HG02884 (cell line): ENCODE data around the gene CTDNEP1.

ENCODE experiments used
- ATAC-seq: cut with Tn5 transposase; IDR thresholded peaks from one replicate; pipeline ENCODE4 v1.9.1; 2021; ENCODE audit warnings: mild to moderate bottlenecking, moderate library complexity; ENCODE audit not compliant: unreplicated experiment

Gene CTDNEP1

DNA sequence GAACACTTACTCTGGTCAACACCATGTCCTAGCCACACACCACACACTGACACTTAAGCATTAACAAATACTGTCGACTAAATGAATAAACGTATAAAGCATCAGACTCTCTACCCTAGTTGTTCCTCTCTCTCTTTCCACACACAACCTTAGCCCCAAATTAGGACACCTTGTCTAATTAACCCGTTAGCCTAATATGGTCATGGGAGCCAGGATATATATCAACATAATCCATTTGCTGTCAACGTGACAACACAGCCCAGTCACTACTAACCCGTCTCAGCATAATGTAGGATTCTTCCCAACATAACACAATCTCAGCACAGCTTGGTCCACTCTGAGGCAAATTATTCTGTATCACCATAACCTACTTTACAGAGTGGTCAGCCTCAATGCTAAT lies 19.4 kb downstream of the CTDNEP1 start:
- no peak for ATAC-seq

GRCh38 chr17:7229504-7229903 lies 22.0 kb downstream of the CTDNEP1 start:
- no peak for ATAC-seq

DNA sequence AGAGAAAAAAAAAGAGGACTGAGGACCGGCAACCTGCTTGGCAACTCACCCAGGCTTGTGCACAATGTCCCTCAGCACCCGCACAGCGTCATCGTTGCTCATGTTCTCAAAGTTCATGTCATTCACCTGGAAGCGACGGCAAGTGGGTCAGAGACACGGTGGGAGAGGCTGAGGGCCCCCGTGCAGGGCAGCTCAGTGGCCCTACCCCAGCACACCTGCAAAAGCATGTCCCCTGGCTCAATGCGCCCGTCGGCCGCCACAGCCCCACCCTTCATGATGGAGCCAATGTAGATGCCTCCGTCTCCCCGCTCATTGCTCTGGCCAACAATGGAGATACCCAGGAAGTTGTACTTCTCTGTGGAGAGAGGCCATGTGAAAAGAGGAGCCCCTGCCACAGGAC lies 22.6 kb downstream of the CTDNEP1 start:
- ATAC-seq = no peak

DNA sequence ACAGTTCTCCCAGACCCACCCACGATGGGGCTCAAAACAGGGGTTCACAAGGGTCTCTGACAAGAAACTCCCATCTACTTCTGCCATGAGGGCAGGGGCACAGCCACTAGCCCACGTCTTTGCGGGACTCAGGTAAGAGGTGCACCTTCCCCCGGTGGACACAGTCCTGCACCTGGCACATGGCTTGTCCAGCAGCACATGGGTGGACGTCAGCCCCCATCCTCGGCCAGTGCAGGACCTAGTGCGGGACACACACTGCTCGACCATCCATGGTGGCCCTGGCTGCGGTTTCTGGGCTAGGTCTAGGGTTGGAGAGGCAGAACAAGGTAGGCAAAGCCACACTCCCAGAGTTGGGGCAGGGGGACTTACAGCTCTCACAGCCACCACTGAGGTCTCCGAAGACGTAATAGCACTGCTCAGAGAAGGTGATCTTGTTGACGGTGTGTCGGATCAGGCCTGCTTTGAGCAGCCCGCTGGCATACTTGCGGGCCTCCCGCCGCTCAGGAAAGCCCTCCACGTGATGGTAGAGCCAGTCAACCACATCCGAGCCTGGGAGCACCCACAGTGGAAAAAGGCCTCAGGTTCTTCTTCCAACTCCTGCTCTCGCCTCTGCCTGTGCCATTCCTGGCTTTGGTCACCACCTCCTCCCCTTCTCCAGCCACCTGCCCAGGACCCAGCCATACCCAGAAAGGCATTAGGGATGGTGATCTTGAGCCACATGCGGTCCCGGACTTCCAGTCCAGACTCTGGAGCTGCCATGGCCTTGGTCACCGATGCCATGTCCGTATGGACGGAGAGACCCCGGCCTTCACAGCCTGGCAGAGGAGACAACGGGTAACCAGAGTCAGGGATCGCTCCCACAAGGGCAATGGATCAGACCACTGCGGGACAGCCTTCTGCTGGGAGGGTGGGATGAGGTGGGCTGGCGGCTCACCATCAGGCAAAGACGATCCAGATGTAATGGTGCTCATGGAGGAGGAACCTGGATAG lies 24.5 kb downstream of the CTDNEP1 start:
- ATAC-seq = no peak

DNA sequence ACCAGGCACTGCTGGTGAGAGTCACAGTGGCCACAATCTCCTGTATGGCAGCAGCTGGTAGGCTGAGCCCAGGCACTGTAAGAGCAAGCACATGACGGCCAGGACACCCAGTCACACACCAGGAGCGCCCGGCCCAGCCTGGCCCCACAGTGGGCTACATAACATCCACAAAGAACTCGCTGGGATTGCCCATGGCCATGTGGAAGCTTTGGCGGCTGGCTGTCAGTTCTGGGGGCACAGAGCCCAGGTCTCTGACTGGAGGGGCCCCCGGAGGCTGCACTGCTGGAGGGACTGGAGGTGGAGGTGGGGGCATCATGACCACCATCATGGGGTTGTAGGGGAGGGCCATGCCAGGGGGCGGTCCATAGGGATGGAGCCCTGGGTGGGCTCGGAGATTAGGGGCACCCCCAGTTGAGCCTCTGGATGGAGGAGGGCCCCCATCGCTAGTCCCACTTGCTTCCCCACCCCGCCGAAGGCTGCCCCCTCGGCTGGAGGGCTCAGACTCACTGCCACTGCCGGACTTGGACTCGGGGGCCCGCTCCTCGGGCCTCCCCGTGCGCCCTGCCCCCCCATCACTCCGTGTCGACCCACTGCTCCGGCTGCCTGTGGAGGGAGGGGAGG lies 25.7 kb downstream of the CTDNEP1 start:
- ATAC-seq = no peak

GRCh38 chr17:7224661-7225111 lies 26.8 kb downstream of the CTDNEP1 start:
- ATAC-seq = no peak

GRCh38 chr17:7224110-7224509 lies 27.4 kb downstream of the CTDNEP1 start:
- no peak for ATAC-seq

DNA sequence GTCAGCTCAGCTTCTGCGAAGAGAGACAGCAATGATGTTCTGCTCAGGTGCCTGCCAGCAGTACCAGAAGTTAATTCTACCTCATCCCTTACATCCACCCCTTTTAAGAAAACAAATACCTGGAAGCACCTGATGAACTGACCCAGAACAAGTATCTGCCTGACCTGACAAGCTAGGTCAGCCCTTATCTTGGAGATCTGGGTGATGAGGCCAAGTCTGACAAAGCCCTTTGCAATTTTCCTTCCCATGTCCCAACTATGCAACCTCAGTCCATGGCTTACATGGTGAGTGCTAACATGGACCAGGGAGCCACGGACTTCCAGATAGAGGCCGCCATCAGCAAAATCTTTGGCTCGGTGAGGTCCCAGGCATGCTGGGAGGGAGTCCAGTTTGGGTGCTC lies 28.2 kb downstream of the CTDNEP1 start:
- ATAC-seq = no peak

GRCh38 chr17:7222972-7223292 lies 28.6 kb downstream of the CTDNEP1 start:
- no peak for ATAC-seq

DNA sequence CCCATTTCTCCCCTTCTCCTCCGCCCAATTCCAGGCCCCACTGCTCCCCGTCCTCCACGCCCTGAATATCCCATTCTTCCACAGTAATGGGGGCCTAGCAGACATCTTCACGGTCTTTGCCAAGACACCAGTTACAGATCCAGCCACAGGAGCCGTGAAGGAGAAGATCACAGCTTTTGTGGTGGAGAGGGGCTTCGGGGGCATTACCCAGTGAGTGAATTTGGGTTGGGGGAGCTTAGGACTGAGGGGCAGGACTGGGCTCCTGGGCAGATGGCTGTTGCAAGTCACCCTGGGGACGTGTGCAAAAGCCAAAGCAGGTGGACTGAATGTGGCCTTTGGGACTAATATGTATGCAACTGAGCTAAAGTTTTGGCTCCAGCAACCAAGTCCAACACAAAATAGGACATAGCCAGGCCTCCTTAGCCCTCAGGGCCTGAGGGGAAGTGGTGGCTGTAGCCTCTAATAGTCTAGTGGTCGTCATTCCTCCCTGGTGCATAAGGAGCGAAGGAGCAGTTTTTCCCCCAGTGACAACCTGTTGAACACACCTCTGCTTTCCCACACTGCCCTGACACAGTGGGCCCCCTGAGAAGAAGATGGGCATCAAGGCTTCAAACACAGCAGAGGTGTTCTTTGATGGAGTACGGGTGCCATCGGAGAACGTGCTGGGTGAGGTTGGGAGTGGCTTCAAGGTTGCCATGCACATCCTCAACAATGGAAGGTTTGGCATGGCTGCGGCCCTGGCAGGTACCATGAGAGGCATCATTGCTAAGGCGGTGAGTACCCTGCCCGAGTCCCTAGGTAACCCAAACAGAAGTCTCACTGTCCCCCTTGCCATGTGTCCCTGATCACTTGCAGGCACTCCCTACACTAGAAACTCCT lies 29.2 kb downstream of the CTDNEP1 start:
- no peak for ATAC-seq

DNA sequence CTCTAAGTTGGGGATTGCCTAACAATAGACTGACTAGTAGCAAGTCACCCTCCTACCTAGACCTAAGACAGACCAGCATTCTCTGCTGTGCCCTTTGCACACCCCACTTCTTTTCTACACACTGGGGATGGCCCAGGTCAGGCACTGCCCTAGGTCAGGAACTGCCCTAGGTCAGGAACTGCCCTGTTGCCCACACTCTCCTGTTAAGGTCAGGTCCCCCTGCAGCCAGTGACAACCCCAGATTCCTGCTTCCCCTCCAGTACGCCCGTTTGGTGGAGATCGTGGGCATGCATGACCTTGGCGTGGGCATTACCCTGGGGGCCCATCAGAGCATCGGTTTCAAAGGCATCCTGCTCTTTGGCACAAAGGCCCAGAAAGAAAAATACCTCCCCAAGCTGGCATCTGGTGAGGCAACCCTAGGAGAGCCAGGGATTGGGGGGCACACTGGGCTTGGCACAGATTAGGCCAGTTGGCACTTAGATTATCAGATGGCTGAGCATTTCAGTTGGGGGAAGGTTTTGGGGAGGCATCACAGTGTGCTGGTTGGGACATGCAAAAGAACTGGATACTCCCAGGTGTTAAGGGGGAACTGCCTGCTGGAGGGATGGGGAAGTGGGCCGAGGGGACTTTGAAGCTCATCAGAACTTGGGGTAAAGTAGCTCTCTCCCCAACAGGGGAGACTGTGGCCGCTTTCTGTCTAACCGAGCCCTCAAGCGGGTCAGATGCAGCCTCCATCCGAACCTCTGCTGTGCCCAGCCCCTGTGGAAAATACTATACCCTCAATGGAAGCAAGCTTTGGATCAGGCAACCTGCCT lies 30.0 kb downstream of the CTDNEP1 start:
- ATAC-seq = no peak

DNA sequence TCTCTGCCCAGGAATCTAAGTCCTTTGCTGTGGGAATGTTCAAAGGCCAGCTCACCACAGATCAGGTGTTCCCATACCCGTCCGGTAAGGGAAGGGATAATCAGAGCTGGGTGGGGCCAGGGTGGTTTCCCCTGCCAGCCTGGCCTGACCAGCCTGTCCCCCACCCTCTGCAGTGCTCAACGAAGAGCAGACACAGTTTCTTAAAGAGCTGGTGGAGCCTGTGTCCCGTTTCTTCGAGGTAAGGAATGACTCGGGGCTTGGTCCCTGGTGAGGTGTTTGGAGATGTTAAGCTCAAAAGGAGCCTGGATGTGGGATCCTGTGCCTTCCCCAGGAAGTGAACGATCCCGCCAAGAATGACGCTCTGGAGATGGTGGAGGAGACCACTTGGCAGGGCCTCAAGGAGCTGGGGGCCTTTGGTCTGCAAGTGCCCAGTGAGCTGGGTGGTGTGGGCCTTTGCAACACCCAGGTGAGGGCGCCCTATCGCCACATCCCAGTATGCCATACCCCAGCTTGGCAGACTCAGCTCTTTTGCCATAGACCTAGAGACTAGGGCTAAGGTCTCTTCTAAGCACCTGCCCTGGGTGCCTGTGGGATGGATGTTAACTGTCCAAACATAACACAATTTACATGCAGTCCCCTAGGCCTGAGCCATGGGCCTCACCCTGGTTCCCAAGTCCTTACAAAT lies 30.8 kb downstream of the CTDNEP1 start:
- no peak for ATAC-seq

- peak; percentile 48 for ATAC-seq
Measured at GRCh38 chr17:7219812-7220592, 31.5 kb downstream of the CTDNEP1 start, which contains the start of the genes ACADVL and DLG4. Gene ACADVL, plus strand, starts transcription at chr17:7219938. Its CDS starts 47 bp downstream, at chr17:7219985. Gene DLG4, minus strand, starts transcription at chr17:7219836.

DNA sequence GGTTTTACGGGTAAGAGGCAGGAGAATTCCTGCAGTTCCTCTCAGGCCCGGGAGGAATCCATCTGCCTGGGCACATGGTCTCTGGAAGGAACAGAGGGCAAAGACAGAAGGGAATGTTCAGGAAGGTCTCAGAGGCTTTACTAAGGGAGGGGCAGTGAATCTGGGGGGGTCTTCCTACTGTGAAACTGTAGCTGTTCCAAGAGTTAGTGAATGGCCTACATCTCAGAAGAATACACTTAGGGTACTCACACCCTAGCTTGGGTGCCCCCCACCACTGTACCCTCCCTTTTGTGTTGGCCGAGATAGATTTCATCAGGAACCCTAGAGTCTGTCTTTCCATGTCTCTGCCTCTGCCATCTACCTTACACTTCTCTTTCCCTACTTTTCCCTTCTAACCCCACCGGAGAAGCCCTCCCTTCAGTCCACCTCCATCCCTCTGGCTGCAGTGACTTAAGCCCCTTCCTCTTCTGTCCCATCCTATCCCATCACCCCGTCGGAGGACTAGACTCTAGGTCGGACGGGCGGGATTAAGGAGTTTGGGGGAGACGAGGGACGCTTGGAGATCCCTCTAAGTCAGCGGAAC lies 32.2 kb downstream of the CTDNEP1 start:
- ATAC-seq = no peak

GRCh38 chr17:7218758-7219157 lies 32.8 kb downstream of the CTDNEP1 start:
- no peak for ATAC-seq

- no peak for ATAC-seq
Measured at GRCh38 chr17:7218166-7218565, 33.4 kb downstream of the CTDNEP1 start.

DNA sequence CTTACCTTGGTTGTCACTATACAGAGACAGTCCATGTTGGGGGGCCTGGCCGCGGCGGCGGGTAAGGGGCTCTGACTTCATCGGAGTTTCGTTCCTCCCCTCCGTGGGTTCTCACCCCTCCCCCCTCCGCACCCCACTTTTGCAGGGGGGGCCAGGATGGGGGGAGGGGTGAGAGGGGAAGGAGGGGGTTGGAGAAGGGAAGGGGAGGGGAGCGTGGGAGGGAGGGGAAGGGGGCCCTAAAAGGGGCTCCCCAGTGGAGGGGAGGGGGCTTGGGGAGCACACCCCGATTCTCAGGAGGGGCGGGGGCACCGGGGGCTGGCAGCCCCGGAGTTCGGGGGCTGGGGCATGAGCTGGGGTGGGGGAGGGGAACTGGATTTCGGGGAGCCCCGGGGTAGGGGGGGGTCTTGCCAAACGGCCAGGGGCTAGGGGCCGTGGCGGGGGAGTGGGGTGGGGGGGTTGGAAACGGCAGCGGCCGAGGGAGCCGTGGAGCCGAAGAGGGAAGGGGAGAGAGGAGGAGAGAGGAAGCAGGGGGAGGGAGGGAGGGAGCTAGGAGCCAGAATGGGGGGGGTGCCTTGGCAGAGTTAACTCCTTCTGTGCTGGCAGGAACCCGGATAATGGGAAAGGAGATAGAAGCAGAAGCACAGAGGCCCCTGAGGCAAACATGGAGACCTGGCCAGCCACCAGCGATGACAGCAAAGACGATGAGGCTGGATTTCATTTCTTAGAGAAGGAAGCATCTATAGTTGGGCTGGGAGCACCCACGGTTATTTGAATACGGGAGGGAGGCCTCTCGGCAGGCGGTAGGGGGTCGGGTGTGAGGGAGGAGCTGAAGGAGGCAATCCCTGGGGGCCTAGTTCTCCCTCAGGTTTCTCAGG lies 34.2 kb downstream of the CTDNEP1 start:
- no peak for ATAC-seq
